Activated CD8-positive, alpha-beta memory T cell treated with anti-CD3 and anti-CD28 coated beads, Interleukin-2, amount 10 ng/mL, durations not matched to agents 7 days and 5 days (primary cell): ENCODE results near the gene ARHGAP44. TPM values are rescaled to one million over a fixed set of nuclear protein-coding genes. Genes with fewer than 3 reads are reported as not detected.
A peak's percentile ranks its signal among the peaks of the same experiment; 100 is the strongest.

ENCODE experiments used
- ATAC-seq: fragments of 150-1000 bp; cut with Tn5 transposase; one replicate; pipeline ENCODE4 v1.10.0; 2021; ENCODE audit warnings: moderate library complexity
- CTCF ChIA-PET: fragments of 350-600 bp; sonication (Branson Sonifier 250); formaldehyde crosslinking; loops from one replicate; lab custom pipeline; 2021; ENCODE audit warnings: antibody characterized with exemption; lab: Charles Lee
- DNase-seq: peaks from one replicate; pipeline ENCODE4 v3.0.0-alpha.2; 2020
- H3K27ac Mint-ChIP-seq: one replicate; pipeline ENCODE4 v1.8.0; 2021; ENCODE audit warnings: mild to moderate bottlenecking, mixed read lengths
- H3K27me3 Mint-ChIP-seq: one replicate; pipeline ENCODE4 v1.8.0; 2021; ENCODE audit warnings: mixed read lengths
- H3K36me3 Mint-ChIP-seq: one replicate; pipeline ENCODE4 v1.8.0; 2021; ENCODE audit warnings: mild to moderate bottlenecking, mixed read lengths
- H3K4me1 Mint-ChIP-seq: one replicate; pipeline ENCODE4 v1.8.0; 2021; ENCODE audit warnings: mixed read lengths
- H3K4me3 Mint-ChIP-seq: one replicate; pipeline ENCODE4 v1.8.0; 2021; ENCODE audit warnings: mild to moderate bottlenecking, moderate library complexity, mixed read lengths
- H3K9me3 Mint-ChIP-seq: one replicate; pipeline ENCODE4 v1.8.0; 2022; ENCODE audit warnings: low read depth, mixed read lengths
- total RNA-seq, 2 experiments: library from RNA; stranded (reverse); gene quantifications; one replicate each; pipeline ENCODE4 v1.2.3, GENCODE V29; 2021

ARHGAP44 gene
- total RNA-seq, 2 experiments from 2014 or later: not detected

DNA sequence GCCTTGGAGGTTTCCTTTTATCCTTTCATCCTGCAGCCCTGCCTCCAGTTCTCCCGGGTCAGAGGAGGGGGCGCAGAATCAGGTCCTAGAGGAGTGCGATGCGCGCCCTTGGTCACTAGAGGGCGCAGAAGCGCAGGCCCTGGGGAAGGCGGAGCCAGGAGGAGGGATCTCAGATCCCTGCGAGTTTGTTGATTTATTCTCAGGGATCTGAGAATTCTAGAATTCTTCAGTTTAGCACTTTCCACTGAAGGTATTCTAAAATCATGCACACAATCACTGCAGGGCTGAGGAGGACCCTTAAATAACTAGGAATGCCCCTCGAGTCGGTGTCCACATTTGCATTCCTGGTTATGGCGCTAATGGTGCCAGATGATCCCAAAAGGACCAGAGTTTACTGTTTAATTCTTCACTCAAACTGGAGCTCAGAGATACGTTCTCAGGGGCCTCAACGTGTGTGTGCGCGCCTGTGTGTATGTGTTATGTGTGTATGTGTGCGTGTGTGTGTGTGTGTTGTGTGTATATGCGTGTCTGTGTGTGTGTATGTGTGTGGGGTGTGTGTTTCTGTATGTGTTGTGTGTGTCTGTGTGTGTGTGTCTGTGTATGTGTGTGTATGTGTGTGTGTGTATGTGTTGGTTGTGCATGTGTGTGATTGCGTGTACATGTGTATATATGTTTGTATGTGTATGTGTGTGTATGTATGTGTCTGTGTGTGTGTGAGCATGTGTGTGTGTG, 235.4 kb downstream of the ARHGAP44 start:
- Mint-ChIP-seq H3K4me1 (peaks cover 2% of the 10 kb centered on the region), H3K4me3 (no peak overlapping the region), H3K27me3 (no peaks in the 10 kb centered on the region), H3K27ac (no peak overlapping the region), H3K9me3 (no peaks in the 10 kb centered on the region), H3K36me3 (no peaks in the 10 kb centered on the region)
- ATAC-seq: peak; percentile 92
- peak; percentile 70 for DNase-seq
- CTCF ChIA-PET: interaction anchor here (0.8 to 1.1 kb wide), 3 partner anchors 8 to 22 kb away, joined by 3 to 4 read pairs (median 4); no protein-coding TSS in a partner anchor

DNA sequence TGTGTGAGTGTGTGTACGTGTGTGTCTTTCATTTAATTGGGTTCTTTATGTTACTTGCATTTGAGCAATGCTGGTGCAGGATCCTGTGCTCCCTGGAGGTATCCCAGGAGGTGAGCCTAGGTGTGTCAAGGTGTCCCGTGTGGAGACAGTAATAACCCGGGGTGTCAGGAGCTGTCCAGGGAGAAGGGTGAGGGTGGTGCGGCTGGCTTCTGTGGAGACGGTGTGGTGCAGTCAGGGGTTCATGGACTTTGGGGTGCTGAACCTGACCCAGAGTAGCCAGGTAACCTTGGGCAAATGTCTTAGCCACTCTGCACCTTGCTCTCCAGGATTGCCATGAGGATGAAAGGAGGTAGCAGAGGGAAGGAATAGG, 235.9 kb downstream of the ARHGAP44 start:
- H3K27me3 Mint-ChIP-seq: no peaks in the 10 kb centered on the region
- ATAC-seq (no peak), DNase-seq (no peak)
- no peaks in the 10 kb centered on the region for H3K9me3 Mint-ChIP-seq
- H3K4me1 Mint-ChIP-seq: peaks cover 2% of the 10 kb centered on the region
- H3K36me3 Mint-ChIP-seq: no peaks in the 10 kb centered on the region
- no peak overlapping the region for H3K4me3 Mint-ChIP-seq
- CTCF ChIA-PET: interaction anchor here (0.8 to 1.1 kb wide), 3 partner anchors 8 to 23 kb away, joined by 3 to 4 read pairs (median 4); no protein-coding TSS in a partner anchor
- no peak overlapping the region for H3K27ac Mint-ChIP-seq

DNA sequence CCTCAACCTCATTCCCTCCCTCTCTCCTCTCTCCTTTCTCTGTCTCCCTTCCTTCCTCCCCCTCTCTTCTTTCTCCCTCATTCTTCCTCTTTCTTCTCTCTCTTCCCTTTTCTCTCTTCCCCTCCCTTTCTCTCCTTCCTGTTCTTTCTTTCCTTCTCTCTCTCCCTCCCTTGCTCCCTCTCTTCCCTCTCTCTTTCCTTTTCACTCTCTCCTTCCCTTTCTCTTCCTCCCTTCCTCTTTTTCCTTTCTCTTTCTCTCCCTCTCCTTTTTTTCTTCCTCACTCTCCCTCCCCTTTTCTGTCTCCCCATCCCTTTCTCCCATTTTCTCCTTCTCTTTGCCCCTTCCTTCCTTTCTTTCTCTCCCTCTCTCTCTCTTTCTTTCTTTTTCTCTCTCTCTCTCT, 236.4 kb downstream of the ARHGAP44 start:
- Mint-ChIP-seq H3K27ac (no peak overlapping the region), H3K4me3 (no peak overlapping the region), H3K27me3 (no peaks in the 10 kb centered on the region), H3K4me1 (peaks cover 2% of the 10 kb centered on the region), H3K36me3 (no peaks in the 10 kb centered on the region), H3K9me3 (no peaks in the 10 kb centered on the region)
- CTCF ChIA-PET: interaction anchor here (1.1 kb wide), 1 partner anchor 16 kb away, joined by 4 read pairs; no protein-coding TSS in a partner anchor
- no peak for DNase-seq
- no peak for ATAC-seq

DNA sequence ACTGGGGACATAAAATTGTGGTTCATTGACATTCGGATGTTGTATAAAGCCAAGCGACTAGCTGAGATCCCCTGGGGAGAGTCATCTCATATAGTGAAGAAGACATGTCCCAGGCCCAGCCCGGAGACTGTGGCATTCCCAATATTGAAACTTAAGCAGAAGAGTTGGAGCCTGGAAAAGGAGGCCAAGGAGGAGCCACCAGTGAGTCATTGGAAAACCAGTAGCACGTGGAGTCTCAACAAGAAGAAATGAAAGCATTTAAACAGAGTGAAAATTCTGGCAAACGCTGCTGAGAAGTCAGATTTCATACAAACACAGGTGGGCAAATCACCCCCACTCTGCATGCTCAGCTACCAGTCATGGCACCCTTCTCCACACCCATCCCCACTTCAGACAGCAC, 237.9 kb downstream of the ARHGAP44 start:
- DNase-seq: no peak
- H3K36me3 Mint-ChIP-seq: no peaks in the 10 kb centered on the region
- no peak for ATAC-seq
- H3K4me1 Mint-ChIP-seq: peaks cover 2% of the 10 kb centered on the region
- CTCF ChIA-PET: interaction anchor here (1.7 kb wide), 1 partner anchor 9 kb away, joined by 7 read pairs; the partner anchor contains the start of gene ELAC2
- H3K27me3 Mint-ChIP-seq: no peaks in the 10 kb centered on the region
- H3K27ac Mint-ChIP-seq: no peak overlapping the region
- H3K4me3 Mint-ChIP-seq: no peak overlapping the region
- no peaks in the 10 kb centered on the region for H3K9me3 Mint-ChIP-seq

DNA sequence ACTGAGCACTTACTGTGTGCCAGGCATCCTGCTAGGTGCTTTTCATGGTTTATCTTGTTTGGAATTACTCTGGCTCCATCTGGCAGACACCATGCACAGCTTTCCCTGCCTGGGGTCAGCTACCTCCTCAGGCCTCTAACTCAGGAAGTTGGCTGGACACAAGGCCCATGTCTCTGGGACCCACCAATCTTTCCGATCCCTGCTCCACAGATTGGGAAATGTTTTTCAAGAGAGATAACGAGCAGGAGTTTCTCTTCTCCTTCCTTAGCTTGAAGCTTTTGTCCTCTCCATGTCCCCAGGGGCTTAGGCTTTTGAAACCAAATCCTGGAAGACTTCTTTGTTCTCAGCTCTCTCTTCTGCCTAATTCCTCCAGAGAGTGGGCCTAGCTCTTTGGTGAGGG, 240.0 kb downstream of the ARHGAP44 start:
- no peak overlapping the region for H3K27ac Mint-ChIP-seq
- ATAC-seq: no peak
- CTCF ChIA-PET: interaction anchor here (1.0 to 5.4 kb wide), 5 partner anchors 10 to 26 kb away, joined by 3 to 84 read pairs (median 3); partner anchors contain the start of gene ELAC2
- DNase-seq: no peak
- no peak overlapping the region for H3K4me3 Mint-ChIP-seq
- H3K9me3 Mint-ChIP-seq: no peaks in the 10 kb centered on the region
- peaks cover 2% of the 10 kb centered on the region for H3K4me1 Mint-ChIP-seq
- H3K36me3 Mint-ChIP-seq: no peaks in the 10 kb centered on the region
- peaks cover 4% of the 10 kb centered on the region for H3K27me3 Mint-ChIP-seq

DNA sequence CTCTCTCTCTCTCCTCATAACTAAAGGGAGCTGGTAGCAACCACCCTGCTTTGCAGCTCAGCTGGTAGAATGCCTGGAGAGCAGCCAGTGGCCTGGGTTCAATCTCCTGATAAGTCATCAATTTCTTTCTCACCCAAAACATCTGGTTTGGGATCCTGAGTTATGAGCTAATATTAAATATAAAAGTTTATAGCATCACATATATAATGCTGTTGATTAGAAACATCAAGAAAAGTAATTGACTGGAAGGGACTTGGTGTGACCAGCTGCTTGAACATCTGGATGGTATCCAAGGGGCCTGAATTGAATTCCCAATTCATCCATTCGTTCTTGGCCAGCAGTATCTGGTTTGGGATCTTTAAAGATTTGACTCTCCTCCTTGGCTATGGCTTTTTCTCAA, 240.8 kb downstream of the ARHGAP44 start:
- Mint-ChIP-seq H3K4me1 (no peaks in the 10 kb centered on the region), H3K36me3 (no peaks in the 10 kb centered on the region), H3K9me3 (no peaks in the 10 kb centered on the region), H3K4me3 (no peak overlapping the region), H3K27me3 (peaks cover 5% of the 10 kb centered on the region), H3K27ac (no peak overlapping the region)
- no peak for ATAC-seq
- DNase-seq: no peak
- CTCF ChIA-PET: interaction anchor here (0.7 to 5.4 kb wide), 12 partner anchors 10 to 198 kb away, joined by 3 to 84 read pairs (median 4); partner anchors contain the start of gene ELAC2

DNA sequence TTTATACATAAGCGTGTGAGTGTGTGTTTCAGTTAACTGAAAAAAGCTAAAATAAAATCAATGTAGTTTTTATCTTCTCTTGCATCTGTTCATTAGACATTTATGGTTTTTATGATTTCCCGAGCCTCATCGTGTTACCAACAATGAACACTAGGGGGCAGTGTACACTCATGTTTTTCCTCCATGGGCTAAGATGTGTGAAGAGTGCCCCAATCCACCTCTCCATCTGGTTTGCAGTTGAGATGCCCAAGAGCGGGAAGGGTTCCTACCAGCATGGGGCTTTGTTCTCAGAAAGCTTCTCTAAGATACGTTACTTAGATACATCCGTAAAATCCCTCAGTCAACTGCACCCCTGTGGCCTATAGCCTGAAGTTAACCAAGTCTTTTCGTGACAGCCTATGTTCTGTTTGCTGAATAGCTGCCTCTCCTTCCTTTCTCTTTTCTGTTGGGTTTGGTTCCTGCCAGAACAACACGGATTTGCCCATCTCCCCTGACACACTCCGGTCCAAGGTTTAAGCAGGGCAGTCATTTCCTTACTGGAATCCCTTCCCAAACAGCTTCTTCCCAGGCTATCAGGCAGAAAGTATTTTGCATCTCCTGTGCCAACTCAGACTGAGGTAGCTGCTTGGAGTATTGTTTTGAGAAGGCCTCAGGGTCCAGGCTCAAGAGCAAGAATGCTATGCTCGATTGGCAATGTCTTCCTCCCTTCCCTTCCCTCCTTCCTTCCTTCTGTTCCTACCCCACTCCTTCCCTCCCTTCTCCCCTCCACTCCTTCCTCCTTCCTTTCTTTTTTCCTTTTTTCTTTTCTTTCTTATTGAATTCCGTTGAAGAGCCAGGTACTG, 241.4 kb downstream of the ARHGAP44 start:
- Mint-ChIP-seq H3K9me3 (no peaks in the 10 kb centered on the region), H3K4me3 (no peak overlapping the region), H3K4me1 (no peaks in the 10 kb centered on the region), H3K36me3 (no peaks in the 10 kb centered on the region), H3K27ac (peak overlapping the region; percentile 9), H3K27me3 (peaks cover 8% of the 10 kb centered on the region)
- ATAC-seq (peak; percentile 30), DNase-seq (peak; percentile 53)
- CTCF ChIA-PET: interaction anchor here (0.7 to 5.4 kb wide), 16 partner anchors 11 to 1033 kb away, joined by 3 to 84 read pairs (median 4); partner anchors contain the start of genes ELAC2 and ZNF18

DNA sequence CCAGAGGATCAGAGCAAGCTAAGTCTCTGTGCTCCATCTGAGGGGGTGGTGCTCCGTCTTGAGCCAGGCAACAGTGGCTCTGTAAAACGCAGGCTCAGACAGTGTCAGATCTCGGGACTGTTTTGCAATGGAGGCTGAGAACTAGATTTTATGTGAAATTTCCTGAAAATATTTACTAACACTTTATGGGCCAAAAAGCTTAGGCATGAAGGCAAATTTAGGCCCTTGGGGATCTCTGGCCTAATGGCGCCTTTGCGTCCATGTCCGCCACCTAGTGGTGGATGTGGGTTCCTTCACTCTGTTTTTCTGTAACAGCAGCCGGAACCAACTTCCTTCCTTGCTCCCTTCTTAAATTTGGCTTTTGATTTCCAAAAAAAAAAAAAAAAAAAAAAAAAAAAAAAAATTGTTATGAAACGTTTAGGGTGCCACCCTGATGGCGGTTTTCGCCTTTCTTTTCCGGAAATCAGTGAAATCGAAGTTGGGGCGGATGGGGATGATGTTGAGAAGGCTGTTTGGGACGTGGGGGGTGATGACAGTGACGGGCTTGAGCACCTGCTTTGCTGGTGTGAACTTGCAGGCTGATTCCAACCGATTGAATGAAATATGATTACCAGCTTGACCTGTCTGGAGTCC, 242.5 kb downstream of the ARHGAP44 start:
- Mint-ChIP-seq H3K36me3 (no peaks in the 10 kb centered on the region), H3K27ac (no peak overlapping the region), H3K4me3 (no peak overlapping the region), H3K4me1 (no peaks in the 10 kb centered on the region), H3K9me3 (no peaks in the 10 kb centered on the region), H3K27me3 (peaks cover 8% of the 10 kb centered on the region)
- ATAC-seq (peak; percentile 47), DNase-seq (peak; percentile 59)
- CTCF ChIA-PET: interaction anchor here (0.7 to 5.4 kb wide), 11 partner anchors 8 to 1035 kb away, joined by 3 to 84 read pairs (median 5); partner anchors contain the start of genes ELAC2 and ZNF18

DNA sequence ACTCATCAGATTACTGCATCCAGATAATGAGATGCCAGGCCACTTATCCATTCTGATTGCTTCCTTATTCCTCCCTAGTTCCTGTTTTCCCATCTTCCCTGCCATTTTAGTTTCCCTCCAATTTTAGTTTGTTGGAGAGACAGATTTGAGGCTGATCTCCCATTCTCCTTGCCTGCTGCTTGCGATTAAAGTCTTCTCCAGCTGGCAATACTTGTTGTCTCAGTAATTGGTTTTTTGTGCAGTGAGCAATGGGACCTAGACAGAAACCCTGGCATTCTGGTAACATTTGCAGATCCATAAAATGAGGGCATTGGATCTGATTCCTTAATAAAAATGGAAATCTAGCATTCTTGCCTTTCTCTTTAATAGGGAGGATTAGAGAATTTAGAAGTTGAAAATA, 246.1 kb downstream of the ARHGAP44 start:
- CTCF ChIA-PET: no interaction called here
- H3K27me3 Mint-ChIP-seq: peaks cover 8% of the 10 kb centered on the region
- H3K27ac Mint-ChIP-seq: no peak overlapping the region
- no peak for DNase-seq
- no peaks in the 10 kb centered on the region for H3K9me3 Mint-ChIP-seq
- no peak for ATAC-seq
- H3K36me3 Mint-ChIP-seq: no peaks in the 10 kb centered on the region
- no peak overlapping the region for H3K4me3 Mint-ChIP-seq
- no peaks in the 10 kb centered on the region for H3K4me1 Mint-ChIP-seq

DNA sequence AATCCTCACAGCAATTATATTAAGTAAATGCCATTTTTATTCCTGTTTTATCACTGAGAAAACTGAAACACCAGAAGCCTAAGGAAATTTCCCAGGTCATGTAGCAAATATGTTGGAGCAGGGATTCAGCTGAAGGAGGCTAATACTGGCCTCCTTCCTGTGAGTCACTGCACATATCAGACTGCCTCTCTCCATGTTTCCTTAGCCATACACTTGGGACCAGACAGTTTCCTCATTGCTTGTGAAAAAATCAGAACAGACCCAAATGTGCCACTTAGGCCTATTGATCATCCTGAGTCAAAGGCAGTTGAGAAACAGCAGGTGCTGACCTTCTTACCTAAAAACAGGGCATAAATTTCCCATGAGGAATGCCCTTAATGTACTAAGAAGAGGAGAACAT, 247.5 kb downstream of the ARHGAP44 start:
- Mint-ChIP-seq H3K27me3 (peaks cover 13% of the 10 kb centered on the region), H3K4me1 (no peaks in the 10 kb centered on the region), H3K36me3 (no peaks in the 10 kb centered on the region), H3K9me3 (no peaks in the 10 kb centered on the region), H3K4me3 (no peak overlapping the region), H3K27ac (no peak overlapping the region)
- CTCF ChIA-PET: no interaction called here
- DNase-seq (no peak), ATAC-seq (no peak)

DNA sequence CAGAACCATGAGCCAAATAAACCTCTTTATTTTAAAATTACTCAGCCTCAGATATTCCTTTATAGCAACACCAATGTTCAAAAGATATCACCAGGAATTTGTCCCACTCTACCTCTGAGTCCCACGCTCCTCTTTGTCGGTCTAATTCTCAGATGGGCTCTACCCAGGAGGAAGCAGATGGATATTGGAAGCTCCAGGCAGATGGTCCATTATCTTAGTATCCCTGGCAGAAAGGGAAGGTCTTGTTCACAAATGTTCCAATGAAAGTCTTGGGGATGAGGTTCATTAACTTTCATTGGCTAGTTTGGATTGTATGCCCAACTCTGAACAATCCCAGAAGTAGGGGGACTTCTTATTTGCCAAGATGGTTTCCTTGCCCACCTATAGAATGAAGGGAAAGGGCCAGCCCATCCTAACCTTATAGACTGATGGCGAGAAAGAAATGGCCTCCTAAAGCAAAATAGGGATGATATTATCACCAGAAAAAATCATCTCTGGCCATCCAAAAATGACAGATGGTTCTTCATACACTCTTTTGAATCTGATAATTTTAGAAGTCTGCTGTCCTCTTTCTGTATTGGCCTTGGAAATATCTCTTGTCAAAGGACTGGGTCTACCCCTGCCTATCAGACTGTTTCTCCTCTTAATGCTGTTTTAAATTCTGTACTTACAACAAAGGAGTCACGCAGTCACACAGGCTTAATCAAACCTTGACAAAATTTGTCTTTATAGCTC, 249.8 kb downstream of the ARHGAP44 start:
- ATAC-seq (no peak), DNase-seq (no peak)
- Mint-ChIP-seq H3K27me3 (peaks cover 12% of the 10 kb centered on the region), H3K36me3 (no peaks in the 10 kb centered on the region), H3K9me3 (no peaks in the 10 kb centered on the region), H3K4me3 (no peak overlapping the region), H3K4me1 (no peaks in the 10 kb centered on the region), H3K27ac (no peak overlapping the region)
- CTCF ChIA-PET: no interaction called here
